OCI-LY3 (cell line): ENCODE measurements around the gene NAT8L.

Source experiments
- H2AFZ ChIP-seq: fragments of 200-600, 300-600 bp; shearing (Covaris generic); 2 replicates; pipeline ENCODE4 v1.6.0; 2014; ENCODE audit warnings: antibody characterized with exemption, low read depth, low read length
- H3K27ac ChIP-seq: fragments of 200-600, 300-600 bp; sonication (generic); 2 replicates; pipeline ENCODE4 v1.5.1; 2014; ENCODE audit warnings: mild to moderate bottlenecking, low read length, moderate library complexity, mixed read lengths
- H3K27me3 ChIP-seq: fragments of 200-600, 300-600 bp; sonication (generic); 2 replicates; pipeline ENCODE4 v1.6.1; 2014; ENCODE audit warnings: low read depth, low read length, mixed read lengths
- H3K36me3 ChIP-seq: fragments of 200-600, 300-600 bp; sonication (generic); replicated peaks from 2 replicates; pipeline ENCODE3; 2014; ENCODE audit warnings: low read depth, low read length, mixed read lengths
- H3K4me1 ChIP-seq: fragments of 300-600, 200-600 bp; sonication (generic); 2 replicates; pipeline ENCODE4 v1.6.1; 2014; ENCODE audit warnings: low read length, mixed read lengths
- H3K4me2 ChIP-seq: fragments of 200-600, 300-600 bp; sonication (generic); 2 replicates; pipeline ENCODE4 v1.6.1; 2014; ENCODE audit warnings: low read length, mixed read lengths
- H3K4me3 ChIP-seq: fragments of 300-600, 200-600 bp; sonication (generic); 2 replicates; pipeline ENCODE4 v1.5.1; 2014; ENCODE audit warnings: antibody characterized with exemption, mild to moderate bottlenecking, low read length, moderate library complexity
- H3K79me2 ChIP-seq: fragments of 300-600, 200-600 bp; shearing (Covaris generic); 2 replicates; pipeline ENCODE4 v1.6.1; 2014; ENCODE audit warnings: mild to moderate bottlenecking, low read length, mixed read lengths
- H3K9ac ChIP-seq: fragments of 300-600, 200-600 bp; shearing (Covaris generic); 2 replicates; pipeline ENCODE4 v1.6.0; 2014; ENCODE audit warnings: mild to moderate bottlenecking, low read length, moderate library complexity
- H3K9me3 ChIP-seq: fragments of 200-600, 300-600 bp; shearing (Covaris generic); 2 replicates; pipeline ENCODE4 v1.6.1; 2014; ENCODE audit warnings: low read length, mixed read lengths; ENCODE audit not compliant: insufficient read depth
- H4K20me1 ChIP-seq: fragments of 200-600, 300-600 bp; sonication (generic); 2 replicates; pipeline ENCODE4 v1.6.1; 2016; ENCODE audit warnings: low read length, mixed read lengths; ENCODE audit not compliant: insufficient read depth
- CTCF ChIP-seq: fragments of 200-600, 300-600 bp; sonication (generic); IDR thresholded peaks from 2 replicates; pipeline ENCODE4 v1.5.1; 2014; ENCODE audit warnings: antibody characterized with exemption, low read length, low read depth
- EZH2phosphoT487 ChIP-seq: fragments of 200-600 bp; shearing (Covaris generic); IDR thresholded peaks from 2 replicates; pipeline ENCODE4 v1.6.1; 2018; ENCODE audit warnings: antibody characterized with exemption, mixed run types, low read depth

Gene NAT8L

GRCh38 chr4:2047031-2047660, 12.0 kb upstream of the NAT8L start:
- peaks cover 3% of the 10 kb centered on the region; the same call in 1 of the 2 replicates for H4K20me1 ChIP-seq
- no peaks in the 10 kb centered on the region for H3K9me3 ChIP-seq
- H3K4me2 ChIP-seq, result no peak overlapping the region
- H3K27me3 ChIP-seq, result no peaks in the 10 kb centered on the region
- H3K79me2 ChIP-seq, result no peaks in the 10 kb centered on the region; the same call in 1 of the 2 replicates
- H3K36me3 ChIP-seq, result no peaks in the 10 kb centered on the region
- H3K4me1 ChIP-seq, result no peaks in the 10 kb centered on the region
- H3K27ac ChIP-seq, result no peak overlapping the region
- H3K9ac ChIP-seq, result no peak overlapping the region
- TF ChIP-seq EZH2phosphoT487 (no peak), CTCF (no peak)
- H3K4me3 ChIP-seq, result no peak overlapping the region
- H2AFZ ChIP-seq, result no peak overlapping the region

GRCh38 chr4:2047781-2048581, 11.1 kb upstream of the NAT8L start:
- no peak overlapping the region for H3K4me2 ChIP-seq

GRCh38 chr4:2048831-2049230, 10.3 kb upstream of the NAT8L start:
- Histone ChIP-seq H3K36me3 (no peaks in the 10 kb centered on the region), H3K27ac (no peak overlapping the region), H3K79me2 (no peaks in the 10 kb centered on the region), H2AFZ (no peak overlapping the region), H3K4me2 (no peak overlapping the region), H4K20me1 (no peaks in the 10 kb centered on the region), H3K27me3 (no peaks in the 10 kb centered on the region), H3K4me3 (no peak overlapping the region), H3K4me1 (no peaks in the 10 kb centered on the region), H3K9me3 (no peaks in the 10 kb centered on the region), H3K9ac (no peak overlapping the region)
- no peak for TF ChIP-seq CTCF
- TF ChIP-seq EZH2phosphoT487, result no peak

More at GRCh38 chr4:2047781-2048581, 11.1 kb upstream of the NAT8L start:
- TF ChIP-seq CTCF, result no peak
- TF ChIP-seq EZH2phosphoT487, result no peak
- H3K4me1 ChIP-seq, result no peaks in the 10 kb centered on the region
- H3K4me3 ChIP-seq, result no peak overlapping the region
- no peaks in the 10 kb centered on the region; the same call in 1 of the 2 replicates for H3K79me2 ChIP-seq
- H3K27me3 ChIP-seq, result no peaks in the 10 kb centered on the region
- no peak overlapping the region for H2AFZ ChIP-seq
- H3K36me3 ChIP-seq, result no peaks in the 10 kb centered on the region
- H3K27ac ChIP-seq, result no peak overlapping the region
- H4K20me1 ChIP-seq, result peaks cover 1% of the 10 kb centered on the region; the same call in 1 of the 2 replicates
- no peaks in the 10 kb centered on the region for H3K9me3 ChIP-seq
- no peak overlapping the region for H3K9ac ChIP-seq

- Histone ChIP-seq H3K4me1 (no peaks in the 10 kb centered on the region), H2AFZ (no peak overlapping the region), H3K4me2 (no peak overlapping the region), H3K79me2 (no peaks in the 10 kb centered on the region), H3K9me3 (no peaks in the 10 kb centered on the region), H3K36me3 (no peaks in the 10 kb centered on the region), H3K27ac (no peak overlapping the region), H4K20me1 (no peaks in the 10 kb centered on the region), H3K27me3 (no peaks in the 10 kb centered on the region), H3K4me3 (no peak overlapping the region), H3K9ac (no peak overlapping the region)
- TF ChIP-seq EZH2phosphoT487 (no peak), CTCF (no peak)
These were observed 9.7 kb upstream of the NAT8L start for GRCh38 chr4:2049381-2049780.
